HG02981 (cell line): ENCODE results near the gene RNF187.

Experiments
- ATAC-seq: cut with Tn5 transposase; IDR thresholded peaks from one replicate; pipeline ENCODE4 v1.9.1; 2021; ENCODE audit warnings: mild to moderate bottlenecking, moderate library complexity; ENCODE audit not compliant: unreplicated experiment

Gene RNF187

GRCh38 chr1:228507961-228508652 is 20.9 kb downstream of the RNF187 start:
- ATAC-seq = no peak

GRCh38 chr1:228508840-228509415 is 21.7 kb downstream of the RNF187 start:
- ATAC-seq = no peak

GRCh38 chr1:228510101-228510802 is 23.1 kb downstream of the RNF187 start:
- ATAC-seq = no peak

GRCh38 chr1:228510803-228511413 is 23.7 kb downstream of the RNF187 start:
- ATAC-seq = no peak

- ATAC-seq = no peak
These were observed 24.6 kb downstream of the RNF187 start for GRCh38 chr1:228511546-228512445.

GRCh38 chr1:228512781-228513198 is 25.6 kb downstream of the RNF187 start:
- no peak for ATAC-seq

- ATAC-seq = no peak
These were observed 26.2 kb downstream of the RNF187 start for GRCh38 chr1:228513236-228513900.

GRCh38 chr1:228514421-228514820 is 27.2 kb downstream of the RNF187 start:
- no peak for ATAC-seq

GRCh38 chr1:228515200-228515834 is 28.1 kb downstream of the RNF187 start:
- ATAC-seq = no peak

- no peak for ATAC-seq
These were observed 30.5 kb downstream of the RNF187 start for GRCh38 chr1:228517655-228518054.

GRCh38 chr1:228527596-228527995 is 40.4 kb downstream of the RNF187 start:
- no peak for ATAC-seq

GRCh38 chr1:228528612-228529011 is 41.4 kb downstream of the RNF187 start:
- no peak for ATAC-seq

GRCh38 chr1:228530086-228530758 is 43.0 kb downstream of the RNF187 start:
- ATAC-seq = no peak

- ATAC-seq = no peak
These were observed 44.0 kb downstream of the RNF187 start for GRCh38 chr1:228530951-228531731.

GRCh38 chr1:228538831-228539230 is 51.6 kb downstream of the RNF187 start:
- ATAC-seq = no peak

- no peak for ATAC-seq
These were observed 53.2 kb downstream of the RNF187 start for GRCh38 chr1:228540161-228540917.

- ATAC-seq = no peak
These were observed 54.5 kb downstream of the RNF187 start for GRCh38 chr1:228541725-228542124.

- no peak for ATAC-seq
These were observed 55.2 kb downstream of the RNF187 start for GRCh38 chr1:228542376-228542775.
